RCC 7860 (cell line): ENCODE measurements around the gene TMEM30B.
A peak's percentile ranks its signal among the peaks of the same experiment; 100 is the strongest.

Source experiments
- DNase-seq: peaks from one replicate; pipeline ENCODE4 v3.0.0-alpha.2; 2015; ENCODE audit warnings: low spot score
- FAIRE-seq: peaks from 2 replicates; lab custom pipeline; 2012; peaks lifted over from hg19 to GRCh38; lab: Jason Lieb, UNC

TMEM30B gene

DNA sequence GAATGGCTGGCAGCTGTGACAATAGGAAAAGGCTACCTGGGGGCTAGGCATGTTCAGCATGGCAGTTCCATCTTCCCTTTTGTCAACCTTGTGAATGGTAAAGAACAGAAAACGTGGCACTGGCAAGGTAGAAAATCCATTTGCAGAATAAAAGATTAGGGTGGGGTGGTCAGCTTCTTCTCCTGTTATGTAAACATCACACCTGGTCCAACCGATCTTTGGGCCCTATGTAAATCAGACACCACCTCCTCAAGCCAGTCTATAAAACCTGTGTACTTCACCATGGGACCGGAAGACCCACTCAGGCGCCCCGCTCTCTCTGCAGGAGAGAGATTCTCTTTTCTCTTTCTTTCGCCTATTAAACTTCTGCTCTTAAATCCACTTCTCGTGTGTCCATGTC, 19.6 kb upstream of the TMEM30B start:
- FAIRE-seq (no peak), DNase-seq (no peak)

DNA sequence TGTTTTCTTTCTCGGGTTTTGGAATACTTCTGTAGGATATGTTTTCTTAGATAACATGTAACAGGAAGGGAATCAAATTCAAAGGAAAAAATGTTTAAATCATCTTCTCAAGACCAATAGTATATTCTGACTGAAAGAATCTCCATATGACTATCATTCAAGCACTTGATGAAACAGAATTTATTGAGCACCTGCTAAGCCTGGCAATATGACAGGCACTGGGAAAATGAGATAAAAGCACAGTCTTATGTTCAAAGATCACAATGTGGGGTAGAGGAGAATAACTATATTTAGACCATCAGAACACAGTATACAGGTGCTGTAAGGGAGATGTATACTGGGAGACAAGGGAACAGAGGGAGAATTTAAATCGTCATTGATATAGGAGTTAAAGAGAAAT, 19.1 kb upstream of the TMEM30B start:
- DNase-seq: no peak
- FAIRE-seq: no peak

DNA sequence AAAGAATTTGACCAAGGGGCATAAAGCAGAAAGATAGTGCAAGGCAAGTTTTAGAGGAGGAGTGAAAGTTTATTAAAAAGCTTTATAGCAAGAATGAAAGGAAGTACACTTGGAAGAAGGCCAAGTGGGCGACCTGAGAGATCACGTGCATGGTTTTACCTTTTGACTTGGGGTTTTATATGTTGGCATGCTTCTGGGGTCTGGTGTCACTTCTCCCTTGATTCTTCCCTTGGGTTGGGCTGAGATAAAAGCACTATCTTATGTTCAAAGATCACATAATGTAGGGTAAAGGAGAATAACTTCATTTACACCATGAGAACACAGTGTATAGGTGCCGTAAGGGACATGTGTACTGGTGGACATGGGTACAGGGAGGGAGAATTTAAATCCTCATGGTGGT, 17.7 kb upstream of the TMEM30B start:
- no peak for DNase-seq
- no peak for FAIRE-seq

DNA sequence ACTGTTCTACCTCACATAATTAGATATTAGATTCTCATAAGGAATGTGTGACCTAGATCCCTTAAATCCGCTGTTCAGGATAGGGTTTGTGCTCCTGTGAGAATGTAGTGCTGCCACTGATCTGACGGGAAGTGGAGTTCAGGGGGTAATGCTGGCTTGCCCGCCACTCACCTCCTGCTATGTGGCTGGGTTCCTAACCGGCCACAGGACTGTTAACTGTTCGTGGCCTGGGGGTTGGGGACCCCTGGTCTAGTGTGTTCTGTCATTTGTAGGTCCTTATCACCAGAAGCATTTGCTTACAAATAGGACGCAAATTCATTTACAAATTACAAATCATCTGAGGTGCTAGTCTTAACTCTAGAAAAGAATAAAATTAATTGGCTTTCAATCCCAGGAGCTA, 16.4 kb upstream of the TMEM30B start:
- DNase-seq (no peak), FAIRE-seq (no peak)

DNA sequence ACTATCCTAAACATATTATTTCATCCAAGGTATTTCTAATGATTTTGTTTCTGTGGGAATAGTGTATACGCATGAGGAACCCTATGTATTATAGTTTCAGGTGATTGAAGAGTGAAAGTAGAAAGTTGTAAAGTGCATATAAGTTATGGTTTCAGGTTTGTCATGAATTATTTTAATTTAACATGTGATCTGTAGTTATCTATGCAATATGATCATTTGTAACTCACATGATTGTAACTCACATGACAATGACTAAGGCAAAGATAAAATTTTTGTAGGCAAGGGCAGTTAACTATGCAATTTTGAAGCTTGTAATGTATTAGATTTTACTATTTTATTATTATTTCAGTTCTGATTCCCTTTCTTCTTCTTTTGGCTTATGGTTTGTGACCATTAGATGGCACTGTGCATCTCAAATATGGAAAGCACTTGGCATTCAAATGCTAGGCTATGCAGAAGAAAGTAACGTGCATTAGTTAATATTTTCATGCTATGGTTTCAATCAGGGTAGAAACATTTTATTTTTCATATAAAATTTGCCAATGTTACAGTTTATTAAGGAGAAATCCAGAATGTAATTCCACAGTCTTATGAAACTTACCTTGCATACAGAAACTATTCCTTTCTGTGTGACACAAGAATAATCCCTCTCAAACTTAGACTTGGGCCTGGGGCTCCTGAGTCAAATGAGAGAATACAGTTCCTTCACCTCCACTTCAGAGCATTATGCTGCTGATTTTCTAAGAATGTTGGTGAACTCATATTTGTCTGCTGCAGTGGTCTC, 15.8 kb upstream of the TMEM30B start:
- DNase-seq: peak; percentile 7
- FAIRE-seq: peak; percentile 5

DNA sequence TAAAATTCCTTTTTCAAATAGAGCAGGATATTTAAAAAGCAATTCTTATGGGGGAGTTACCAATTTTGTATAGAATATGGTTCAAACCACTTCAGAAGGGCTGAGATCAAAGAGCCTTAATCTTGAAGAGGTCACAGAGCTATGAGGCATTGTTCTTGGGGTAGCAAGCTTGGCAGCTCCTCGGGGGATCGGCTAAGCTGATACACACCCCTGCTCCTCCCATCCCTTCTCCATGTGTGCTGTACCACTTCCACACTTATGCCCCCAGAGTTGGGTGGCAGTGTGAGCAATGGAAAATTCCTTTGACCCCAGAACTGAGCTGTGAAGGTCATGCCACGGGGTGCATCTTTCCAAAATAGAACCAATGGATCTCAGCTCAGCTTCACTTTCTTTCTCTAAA, 15.0 kb upstream of the TMEM30B start:
- DNase-seq: no peak
- FAIRE-seq: no peak

DNA sequence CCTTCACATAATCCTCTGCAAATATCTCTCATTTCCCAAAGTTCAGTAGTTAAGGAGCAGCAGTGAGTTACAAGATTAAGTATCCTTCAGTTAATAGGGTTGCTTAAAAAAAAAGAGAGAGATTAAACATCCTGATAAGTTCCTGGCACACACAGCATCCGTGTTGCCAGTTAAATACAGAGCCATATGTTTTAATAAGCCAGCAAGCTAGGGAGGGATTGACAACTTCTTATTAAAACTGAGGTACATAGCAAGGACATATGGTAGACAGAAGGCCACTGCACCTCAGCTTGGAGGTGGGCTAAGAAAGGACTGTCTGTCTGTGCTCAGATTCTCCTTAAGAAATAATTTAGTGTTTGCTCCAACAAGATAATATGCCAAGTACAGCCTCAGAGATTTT, 9.6 kb upstream of the TMEM30B start:
- FAIRE-seq (no peak), DNase-seq (no peak)

DNA sequence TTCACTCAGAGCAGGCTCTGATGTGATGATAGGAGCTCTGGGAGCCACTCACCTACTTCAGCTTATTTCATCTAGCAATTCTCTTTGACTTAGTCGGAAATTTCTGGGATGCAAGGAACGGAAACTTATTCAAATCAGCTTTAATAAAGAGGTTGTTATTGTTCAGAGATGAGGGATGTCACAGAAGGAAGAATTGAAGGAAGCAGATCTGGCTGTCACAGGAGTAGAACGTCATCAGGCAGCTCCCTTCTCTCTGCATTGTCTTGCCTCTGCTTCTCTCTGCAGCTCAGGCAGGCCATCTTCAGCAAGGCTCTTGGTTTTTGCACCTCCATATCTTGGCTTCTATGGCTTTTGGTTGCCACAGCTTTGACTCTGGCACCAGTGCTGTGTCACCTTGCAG, 7.6 kb upstream of the TMEM30B start:
- FAIRE-seq (no peak), DNase-seq (no peak)

DNA sequence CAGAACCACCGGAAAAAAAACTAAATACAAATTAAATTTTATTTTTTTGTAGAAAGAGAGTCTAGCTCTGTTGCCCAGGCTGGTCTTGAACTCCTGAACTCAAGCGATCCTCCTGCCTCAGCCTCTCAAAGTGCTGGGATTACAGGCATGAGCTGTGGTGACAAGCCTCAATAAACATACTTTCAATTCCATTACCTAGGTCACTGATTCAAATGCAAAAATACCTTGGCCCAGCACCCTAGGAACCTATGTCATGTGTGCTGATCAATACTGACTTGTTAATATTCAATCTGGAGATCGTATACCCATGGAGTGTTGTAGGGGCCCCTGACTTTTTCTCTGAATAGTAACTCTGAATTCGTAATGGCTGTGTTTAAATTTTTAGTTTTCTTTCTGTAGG, 7.1 kb upstream of the TMEM30B start:
- DNase-seq (no peak), FAIRE-seq (no peak)

DNA sequence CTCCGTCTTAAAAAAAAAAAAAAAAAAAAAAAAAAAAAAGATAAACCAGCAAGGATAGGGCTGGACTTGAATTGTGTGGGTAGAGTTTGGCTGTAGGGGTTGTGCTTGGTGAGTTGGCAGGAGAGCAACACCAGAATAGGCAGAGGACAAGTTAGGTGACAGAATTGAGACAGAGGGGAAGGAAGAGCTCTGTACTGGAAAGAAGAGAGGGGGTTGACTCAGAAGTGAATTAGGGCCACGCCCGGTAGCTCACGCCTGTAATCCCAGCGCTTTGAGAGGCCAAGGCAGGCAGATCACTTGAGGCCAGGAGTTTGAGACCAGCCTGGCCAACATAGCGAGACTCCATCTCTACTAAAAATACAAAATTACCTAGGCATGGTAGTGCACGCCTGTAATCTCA, 6.1 kb upstream of the TMEM30B start:
- FAIRE-seq: no peak
- DNase-seq: no peak

DNA sequence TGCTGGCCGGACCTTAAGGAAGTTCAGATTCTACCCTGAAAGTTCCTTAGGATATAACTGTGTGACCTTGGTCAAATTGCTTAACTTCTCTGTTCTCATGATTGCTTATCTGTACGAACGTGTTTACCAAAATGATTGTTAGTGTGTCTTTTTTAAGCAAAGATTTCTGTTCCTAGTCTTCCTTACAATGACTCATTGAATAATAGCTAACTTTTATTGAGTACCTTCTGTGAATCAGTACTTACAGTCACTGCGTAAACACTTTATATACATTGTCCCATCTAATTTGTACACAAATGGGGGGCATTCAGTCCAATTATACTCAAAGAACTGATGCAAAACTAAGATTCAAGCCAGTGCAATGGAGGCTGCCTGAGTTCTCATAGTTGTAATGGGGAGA, 4.2 kb upstream of the TMEM30B start:
- no peak for DNase-seq
- no peak for FAIRE-seq

DNA sequence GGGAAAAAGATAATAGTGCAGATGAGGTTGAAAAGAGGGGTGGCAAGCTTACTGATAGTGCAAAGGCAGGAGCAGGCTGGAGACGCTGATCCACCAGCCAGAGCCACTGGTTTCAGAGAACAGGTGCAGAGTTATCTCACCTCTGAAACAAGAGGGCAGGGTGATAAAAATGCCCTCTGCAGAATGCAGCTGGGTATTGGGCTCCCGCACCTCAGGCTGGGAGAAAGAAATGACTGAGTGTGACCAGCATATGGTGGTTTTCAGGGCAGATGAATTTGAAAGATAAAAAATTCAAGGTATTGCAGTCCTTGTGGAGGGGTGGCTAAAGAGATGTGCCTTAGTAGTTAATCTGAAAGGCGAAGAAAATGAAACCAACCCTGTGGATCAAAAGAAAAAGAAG, 2.9 kb upstream of the TMEM30B start:
- no peak for DNase-seq
- no peak for FAIRE-seq

DNA sequence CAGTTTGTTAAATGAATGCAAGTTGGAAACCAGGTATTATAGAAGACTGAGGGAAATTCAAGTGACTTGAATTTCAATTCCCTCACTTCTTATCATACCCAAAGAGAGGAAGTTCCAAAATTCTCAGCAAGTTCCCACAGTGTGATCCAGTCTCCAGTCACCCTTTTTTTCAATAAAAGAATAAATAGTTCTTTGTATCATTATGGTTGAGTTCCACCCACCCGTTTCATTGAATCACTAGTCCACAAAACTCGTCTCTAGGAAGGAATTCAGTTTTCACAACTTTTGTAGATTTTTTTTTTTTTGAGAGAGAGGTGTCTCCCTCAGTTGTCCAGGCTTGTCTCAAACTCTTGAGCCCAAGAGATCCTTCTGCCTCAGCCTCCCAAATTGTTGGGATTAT, 1.6 kb upstream of the TMEM30B start:
- FAIRE-seq: no peak

DNA sequence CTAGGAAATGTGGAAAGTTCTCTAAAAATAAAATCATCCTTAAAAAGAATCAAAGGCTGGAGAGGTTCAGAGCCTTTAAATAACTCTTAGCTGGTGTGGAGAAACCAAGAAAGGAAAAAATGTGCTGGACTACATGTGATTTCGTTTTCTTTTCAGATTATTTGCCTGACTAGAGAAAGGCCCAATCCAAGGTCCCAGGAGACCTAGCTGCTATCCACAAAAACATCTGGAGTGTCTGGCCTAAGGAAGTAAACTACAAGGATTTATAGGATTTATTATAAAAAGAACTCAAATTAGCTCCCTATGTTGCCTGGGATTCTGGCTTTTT, 774 bp upstream of the TMEM30B start:
- FAIRE-seq (no peak), DNase-seq (no peak)

More for the DNA sequence above, 1.6 kb upstream of the TMEM30B start:
- no peak for DNase-seq

DNA sequence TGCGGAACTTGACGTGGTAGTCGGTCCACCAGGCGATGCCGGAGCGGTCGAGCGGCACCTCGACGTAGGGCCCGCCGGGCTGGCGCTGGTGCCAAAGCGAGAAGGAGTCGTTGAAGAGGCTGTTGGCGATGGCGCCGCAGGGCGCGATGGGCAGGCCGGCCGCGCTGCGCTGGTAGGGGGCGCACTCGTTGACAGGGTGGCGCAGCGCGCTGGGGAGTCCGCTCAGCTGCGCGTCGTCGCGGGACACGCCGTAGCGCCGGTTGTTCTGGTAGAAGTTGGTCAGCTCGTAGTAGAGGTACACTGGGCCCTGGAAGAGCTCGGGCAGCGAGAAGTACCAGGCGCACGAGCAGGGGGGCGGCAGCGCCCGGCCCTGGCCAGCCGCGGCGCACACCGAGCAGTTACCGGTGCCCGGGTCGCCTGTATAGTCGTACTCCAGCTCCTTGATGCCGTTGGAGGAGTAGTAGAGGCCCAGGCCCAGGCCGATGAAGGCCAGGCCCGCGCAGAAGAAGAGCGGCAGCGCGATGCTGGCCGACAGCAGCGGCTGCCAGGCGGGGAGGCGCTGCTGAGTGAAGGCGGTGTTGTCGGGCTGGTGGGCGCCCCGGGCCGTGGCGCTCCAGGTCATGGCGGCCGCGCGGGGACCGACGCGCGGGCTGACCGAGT, 482 bp downstream of the TMEM30B start:
- FAIRE-seq (no peak), DNase-seq (no peak)

DNA sequence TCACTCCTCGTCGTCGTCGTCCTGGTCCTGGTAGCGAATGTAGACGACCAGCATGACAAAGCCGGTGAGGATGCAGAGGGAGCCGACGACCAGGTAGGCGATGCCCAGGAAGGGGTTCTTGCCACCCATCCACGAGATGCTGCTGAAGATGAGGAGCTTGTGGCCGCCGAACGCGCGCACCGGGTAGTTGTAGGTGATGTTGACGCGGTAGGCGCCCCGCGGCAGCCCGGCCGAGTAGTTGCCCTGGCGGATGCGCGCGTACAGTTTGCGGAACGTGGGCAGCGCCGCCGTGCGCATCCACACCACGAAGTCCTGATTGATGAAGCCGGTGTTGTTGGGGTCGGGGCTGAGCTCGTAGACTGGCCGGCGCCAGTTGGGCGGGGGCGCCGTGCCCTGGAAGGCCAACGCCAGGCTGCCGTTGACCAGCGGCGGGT, 1.0 kb downstream of the TMEM30B start:
- DNase-seq: no peak

DNA sequence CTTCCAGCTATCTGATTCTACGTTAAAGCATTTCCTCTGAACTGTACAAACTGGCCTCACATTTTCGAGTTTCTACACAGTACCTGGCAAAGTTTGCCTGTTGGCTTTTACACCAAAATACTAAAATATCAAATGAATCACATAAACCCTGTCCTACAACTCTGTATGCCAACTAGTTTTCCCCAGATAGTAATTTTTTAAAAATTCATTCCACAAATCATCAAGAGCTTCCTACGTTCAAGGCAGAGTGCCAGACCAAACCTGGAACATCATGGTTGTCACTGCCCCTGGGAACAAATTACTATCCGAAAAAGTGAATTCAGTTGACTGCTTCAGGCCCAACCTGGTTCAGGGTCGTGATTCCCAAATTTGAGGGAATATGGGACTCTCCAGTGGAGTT, 2.1 kb downstream of the TMEM30B start:
- FAIRE-seq: no peak

More for the DNA sequence above, 1.0 kb downstream of the TMEM30B start:
- no peak for FAIRE-seq

DNA sequence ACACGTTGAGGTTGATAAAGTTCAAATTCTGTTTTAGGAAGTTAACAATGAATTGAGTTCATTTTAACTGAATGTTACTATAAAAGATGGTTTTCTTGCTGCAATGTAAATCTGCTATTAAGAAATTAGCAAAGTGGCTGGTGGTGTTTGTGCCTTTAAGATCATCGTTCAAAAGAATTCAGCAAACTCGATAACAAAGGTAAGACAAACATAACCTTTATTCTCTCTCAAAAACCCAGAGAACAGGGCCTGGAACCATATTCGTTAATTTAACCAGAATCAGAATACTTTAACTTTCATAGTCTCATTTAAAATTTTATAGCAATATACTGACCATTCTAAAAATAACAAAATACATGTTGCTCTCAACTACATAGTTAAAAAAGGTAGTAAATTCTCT, 3.4 kb downstream of the TMEM30B start:
- no peak for FAIRE-seq
- no peak for DNase-seq

More for the DNA sequence above, 2.1 kb downstream of the TMEM30B start:
- no peak for DNase-seq

DNA sequence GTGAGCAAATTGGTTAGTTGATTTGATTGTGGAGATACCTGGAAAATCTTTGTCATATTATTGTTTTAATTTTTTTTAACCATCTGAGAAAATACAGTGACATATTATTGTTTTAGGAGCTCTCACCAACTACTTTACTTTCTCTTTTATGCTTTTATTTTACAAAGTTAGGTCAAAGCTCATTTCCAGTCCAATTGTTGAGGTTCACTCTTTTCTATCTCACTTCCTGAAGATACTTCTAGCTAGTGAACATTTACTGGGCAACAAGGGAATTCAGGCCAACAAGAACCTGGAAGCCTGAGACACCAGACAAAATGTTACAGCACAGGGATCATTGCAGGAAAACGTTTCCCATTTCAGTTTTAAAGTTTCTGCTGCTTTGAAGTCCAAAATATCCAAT, 3.9 kb downstream of the TMEM30B start:
- no peak for DNase-seq
- no peak for FAIRE-seq

DNA sequence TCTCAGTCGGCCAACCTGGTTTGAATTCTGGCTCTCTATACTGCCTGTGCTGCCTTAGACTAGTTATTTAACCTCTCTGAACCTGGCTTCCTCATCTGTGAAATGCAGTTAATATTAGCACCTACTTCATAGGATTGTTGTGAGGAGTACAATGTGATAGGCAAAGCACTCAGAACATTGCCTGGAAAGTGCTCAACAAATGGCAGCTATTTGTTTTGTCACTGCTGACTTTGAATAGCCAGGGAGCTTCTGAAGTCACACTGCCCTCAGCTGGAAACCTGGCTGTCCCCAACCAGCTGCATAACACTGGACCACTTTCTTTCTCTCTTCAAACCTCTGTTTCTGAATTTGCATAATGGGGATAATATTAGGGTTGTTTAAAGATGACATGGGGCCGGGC, 9.6 kb downstream of the TMEM30B start:
- DNase-seq (no peak), FAIRE-seq (no peak)

DNA sequence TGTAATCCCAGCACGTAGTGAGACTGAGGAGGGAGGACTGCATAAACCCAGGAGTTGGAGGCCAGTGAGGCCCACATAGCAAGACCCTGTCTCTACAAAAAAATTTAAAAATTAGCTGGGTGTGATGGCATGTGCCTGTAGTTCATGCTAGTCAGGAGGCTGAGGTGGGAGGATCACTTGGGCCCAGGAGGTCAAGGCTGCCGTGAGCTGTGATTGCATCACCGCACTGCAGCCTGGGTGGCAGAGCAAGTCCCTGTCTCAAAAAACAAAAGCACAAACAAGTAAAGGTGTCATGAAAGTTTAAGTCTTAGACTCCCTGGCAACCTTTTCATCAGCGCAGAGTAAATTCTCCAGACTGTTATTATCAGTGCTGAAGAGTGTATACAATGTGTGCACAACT, 10.4 kb downstream of the TMEM30B start:
- DNase-seq (no peak), FAIRE-seq (no peak)

DNA sequence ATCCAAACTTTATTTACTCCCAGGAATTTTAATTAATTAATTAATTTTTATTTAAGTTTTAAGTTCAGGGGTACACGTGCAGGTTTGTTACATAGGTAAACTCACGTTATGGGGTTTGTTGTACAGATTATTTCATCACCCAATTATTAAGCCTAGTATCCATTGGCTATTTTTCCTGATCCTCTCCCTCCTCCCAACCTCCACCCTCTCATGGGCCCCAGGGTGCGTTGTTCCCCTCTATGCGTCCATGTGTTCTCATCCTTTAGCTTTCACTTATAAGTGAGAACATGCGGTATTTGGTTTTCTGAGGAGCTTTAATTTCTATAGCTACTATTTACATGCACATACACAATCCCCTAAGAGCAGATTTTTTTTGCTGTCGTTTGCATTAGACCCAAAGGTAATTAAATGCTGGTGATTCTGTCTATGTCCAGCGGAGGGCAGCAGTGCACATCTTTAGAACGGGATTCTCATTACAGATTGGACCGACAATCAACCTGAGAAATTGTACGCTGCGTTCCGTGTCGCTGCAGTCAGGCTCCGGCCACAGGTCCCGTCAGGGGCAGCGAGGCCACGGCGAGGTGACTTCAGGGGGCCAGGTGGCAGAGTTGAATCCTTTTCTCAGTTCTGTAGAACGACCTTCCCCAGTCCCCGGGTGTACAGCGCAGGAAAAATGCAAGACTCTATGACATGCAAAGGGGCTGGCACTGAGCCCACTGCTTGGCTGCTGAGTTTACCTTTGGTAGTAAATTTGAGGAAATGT, 11.6 kb downstream of the TMEM30B start:
- no peak for FAIRE-seq
- DNase-seq: peak; percentile 18
